Measurements from ENCODE around the gene ATP8B4.

- TF ChIP-seq POLR2AphosphoS5 (IDR thresholded peaks at IDR 0.05) (no peak), POLR2A (IDR thresholded peaks at IDR 0.05) (no peak), CTCF (IDR thresholded peaks at IDR 0.05) (no peak)
Observed at GRCh38 chr15:49808341-49808740, 310.7 kb downstream of the ATP8B4 start.
